ENCODE results near the gene SULT6B1. TPM values are rescaled to one million over a fixed set of nuclear protein-coding genes. Genes with fewer than 3 reads are reported as not detected.

The SULT6B1 gene
- total and polyA plus RNA-seq, 2 of the 4 experiments (the other 2 are of a cell fraction): not detected

GRCh38 chr2:37167636-37168180, 20.8 kb downstream of the SULT6B1 start (continued):
- TF ChIP-seq RFX5 (IDR thresholded peaks at IDR 0.05; ENCODE audit: low read depth, low read length): no peak
- no peak for TF ChIP-seq SMC3 (IDR thresholded peaks at IDR 0.05; ENCODE audit: low read depth, low read length)

DNA sequence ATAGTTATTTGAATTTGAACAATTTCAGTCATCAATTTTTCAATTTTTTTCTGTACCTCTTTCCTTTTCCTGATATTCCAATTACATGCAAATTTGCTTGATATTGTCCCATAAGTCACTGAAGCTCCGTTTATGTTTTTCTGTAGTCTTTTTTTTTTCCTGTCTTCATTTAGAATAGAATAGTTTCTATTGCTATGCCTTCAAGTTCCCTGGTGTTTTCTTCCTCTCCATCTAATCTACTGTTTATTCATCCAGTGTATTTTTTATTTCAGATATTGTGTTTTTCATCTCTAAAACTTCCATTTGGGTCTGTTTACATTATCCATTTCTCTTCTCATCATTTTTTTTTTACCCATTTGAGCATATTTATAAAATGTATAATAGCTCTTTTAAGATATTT, 23.7 kb downstream of the SULT6B1 start:
- intact Hi-C loops (cut with micrococcal nuclease): loop anchor here (5.0 to 10.0 kb wide), 3 partner anchors 160 to 730 kb away; partner anchors contain the start of gene PRKD3
- H2AFZ ChIP-seq (replicated peaks; ENCODE audit: low read length, poor library complexity): no peak overlapping the region
- no peak for DNase-seq
- H3K4me1 ChIP-seq (ENCODE audit: control insufficient read depth, insufficient read depth, low read length): 0 out of 2 replicates have a peak, but pooled peaks cover 2% of the 10 kb centered on the region
- H4K20me1 ChIP-seq (ENCODE audit: insufficient read depth, low read length): no peaks in the 10 kb centered on the region
- no peak overlapping the region for H2AK9ac ChIP-seq (replicated peaks; ENCODE audit: low read depth, low read length, poor library complexity)
- H2BK15ac ChIP-seq (ENCODE audit: low read depth, low read length): no peak overlapping the region
- H3K36me3 ChIP-seq (ENCODE audit: control insufficient read depth, insufficient read depth, low read length): no peaks in the 10 kb centered on the region
- in situ Hi-C loops (cut with MboI; ENCODE audit: low sequenced_read_pairs): loop anchor here (25.0 kb wide), 1 partner anchor 723 kb away; no protein-coding TSS in a partner anchor
- WGBS, 2 experiments (ENCODE audit: extremely low coverage in 2 of 2, insufficient read length in 1 of 2): no CpG with 5 or more reads among the region's 1 CpG
- H2BK120ac ChIP-seq (ENCODE audit: low read depth, low read length): no peak overlapping the region
- no peak overlapping the region for H3K23ac ChIP-seq (ENCODE audit: low read depth, low read length)
- H3K56ac ChIP-seq (ENCODE audit: extremely low read depth, insufficient read depth, low read length): no peak overlapping the region
- dilution Hi-C loops (cut with HindIII; ENCODE audit: low sequenced_read_pairs, unreplicated experiment): no loop called here
- BruUV-seq (replicated peaks): no TSS peak
- no peak overlapping the region for H4K8ac ChIP-seq (ENCODE audit: low read depth in 2 of 2, low read length in 2 of 2)
- H3K9me1 ChIP-seq (ENCODE audit: insufficient read depth, low read length): no peaks in the 10 kb centered on the region
- ATAC-seq (ENCODE audit: low read depth): no peak
- no peak overlapping the region for H3K4me2 ChIP-seq (ENCODE audit: low read depth, low read length)
- no peak overlapping the region for H4K5ac ChIP-seq (ENCODE audit: low read depth, low read length)
- no peak overlapping the region for H4K91ac ChIP-seq (ENCODE audit: insufficient read depth, low read depth, low read length)
- TF ChIP-seq RFX5 (IDR thresholded peaks at IDR 0.05; ENCODE audit: low read depth, low read length) (no peak), ELK1 (IDR thresholded peaks at IDR 0.05; ENCODE audit: borderline replicate concordance, low read depth, low read length) (no peak), RAD21 (IDR thresholded peaks at IDR 0.05; ENCODE audit: low read length) (no peak), RCOR1 (IDR thresholded peaks at IDR 0.05; ENCODE audit: insufficient replicate concordance, low read length) (no peak), CHD1 (IDR thresholded peaks at IDR 0.05; ENCODE audit: low read depth, low read length) (no peak)
- TF ChIP-seq, protein P1, sequence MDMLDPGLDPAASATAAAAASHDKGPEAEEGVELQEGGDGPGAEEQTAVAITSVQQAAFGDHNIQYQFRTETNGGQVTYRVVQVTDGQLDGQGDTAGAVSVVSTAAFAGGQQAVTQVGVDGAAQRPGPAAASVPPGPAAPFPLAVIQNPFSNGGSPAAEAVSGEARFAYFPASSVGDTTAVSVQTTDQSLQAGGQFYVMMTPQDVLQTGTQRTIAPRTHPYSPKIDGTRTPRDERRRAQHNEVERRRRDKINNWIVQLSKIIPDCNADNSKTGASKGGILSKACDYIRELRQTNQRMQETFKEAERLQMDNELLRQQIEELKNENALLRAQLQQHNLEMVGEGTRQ (IDR thresholded peaks at IDR 0.05; ENCODE audit: low read depth, low read length): no peak
- no peak overlapping the region for H2AK5ac ChIP-seq (ENCODE audit: low read depth, low read length)
- H2BK5ac ChIP-seq (ENCODE audit: low read depth, low read length, poor library complexity, severe bottlenecking): no peak overlapping the region
- H3K79me1 ChIP-seq (ENCODE audit: low read depth in 1 of 2, low read length in 2 of 2): no peaks in the 10 kb centered on the region
- H3K9ac ChIP-seq (ENCODE audit: low read depth, low read length): no peak overlapping the region
- CTCF ChIA-PET: interaction anchor here (0.8 kb wide), 1 partner anchor 712 kb away, joined by 5 read pairs; no protein-coding TSS in a partner anchor
- no peak overlapping the region for H3K14ac ChIP-seq (replicated peaks; ENCODE audit: low read depth, low read length)
- H3K4ac ChIP-seq (ENCODE audit: low read depth, low read length): no peak overlapping the region
- H3K18ac ChIP-seq (ENCODE audit: low read depth, low read length): no peak overlapping the region
- no peak overlapping the region for H3K27ac ChIP-seq (ENCODE audit: insufficient read depth, low read length)
- no peak overlapping the region for H3K4me3 ChIP-seq (ENCODE audit: insufficient read depth, low read depth, low read length)
- POLR2A ChIA-PET (ENCODE audit: unreplicated experiment): no interaction called here
- H3K27me3 ChIP-seq (ENCODE audit: control insufficient read depth, insufficient read depth, low read length): no peaks in the 10 kb centered on the region
- 0 out of 2 replicates have a peak, but pooled peaks cover 1% of the 10 kb centered on the region for H3K9me3 ChIP-seq (ENCODE audit: control insufficient read depth, insufficient read depth, low read length)
- H2BK20ac ChIP-seq (ENCODE audit: low read depth, low read length): no peak overlapping the region

All from IMR-90 (cell line).